SU-DHL-6 (cell line): ENCODE measurements around the gene TSPAN18.

Experiments used
- H2AFZ ChIP-seq: fragments of 200-600 bp; sonication (generic); 2 replicates; pipeline ENCODE4 v1.6.1; 2014; ENCODE audit warnings: low read depth, mild to moderate bottlenecking, moderate library complexity, mixed read lengths, antibody characterized with exemption, low read length; ENCODE audit not compliant: severe bottlenecking
- H3F3A ChIP-seq: fragments of 200-600 bp; shearing (Covaris generic); 2 replicates; pipeline ENCODE4 v1.6.0; 2016; ENCODE audit warnings: antibody characterized with exemption, mild to moderate bottlenecking; ENCODE audit not compliant: insufficient read depth
- H3K27ac ChIP-seq: fragments of 200-600 bp; sonication (generic); 2 replicates; pipeline ENCODE4 v1.5.1; 2016; ENCODE audit warnings: low read depth, mild to moderate bottlenecking, low read length, moderate library complexity, mixed read lengths
- H3K27me3 ChIP-seq: fragments of 200-600 bp; sonication (generic), shearing (Covaris generic); 2 replicates; pipeline ENCODE4 v1.6.0; 2014; ENCODE audit warnings: mild to moderate bottlenecking, low read length
- H3K36me3 ChIP-seq: fragments of 200-600 bp; sonication (generic); 2 replicates; pipeline ENCODE4 v1.6.1; 2014; ENCODE audit warnings: mild to moderate bottlenecking, low read length, mixed read lengths
- H3K4me2 ChIP-seq: fragments of 300-600, 200-600 bp; shearing (Covaris generic), sonication (generic); 2 replicates; pipeline ENCODE4 v1.6.0; 2014; ENCODE audit warnings: low read length, low read depth, mild to moderate bottlenecking; ENCODE audit not compliant: poor library complexity, severe bottlenecking
- H3K4me3 ChIP-seq: fragments of 200-600 bp; sonication (generic); 2 replicates; pipeline ENCODE4 v1.5.1; 2014; ENCODE audit warnings: antibody characterized with exemption, low read length, mild to moderate bottlenecking, mixed read lengths; ENCODE audit not compliant: insufficient read depth, poor library complexity, severe bottlenecking
- H3K79me2 ChIP-seq: fragments of 200-600 bp; sonication (generic); 2 replicates; pipeline ENCODE4 v1.6.1; 2014; ENCODE audit warnings: mild to moderate bottlenecking, low read length, moderate library complexity; ENCODE audit not compliant: insufficient read depth
- H3K9ac ChIP-seq: fragments of 200-600 bp; sonication (generic); 2 replicates; pipeline ENCODE4 v1.7.0; 2014; ENCODE audit warnings: mild to moderate bottlenecking, low read length
- H3K9me2 ChIP-seq: fragments of 200-600 bp; sonication (generic); replicated peaks from 2 replicates; pipeline ENCODE4 v1.6.1; 2014; ENCODE audit warnings: low read length; ENCODE audit not compliant: insufficient read depth
- H3K9me3 ChIP-seq: fragments of 200-600 bp; sonication (generic); 2 replicates; pipeline ENCODE4 v1.6.1; 2014; ENCODE audit warnings: low read length, mixed read lengths; ENCODE audit not compliant: insufficient read depth
- H4K20me1 ChIP-seq: fragments of 200-600 bp; sonication (generic); 2 replicates; pipeline ENCODE4 v1.6.1; 2014; ENCODE audit warnings: low read depth, mild to moderate bottlenecking, antibody characterized with exemption, low read length, moderate library complexity, mixed read lengths
- EZH2phosphoT487 ChIP-seq: fragments of 200-600 bp; sonication (generic), shearing (Covaris generic); conservative IDR thresholded peaks from 2 replicates; pipeline ENCODE4 v1.6.1; 2018; ENCODE audit warnings: mild to moderate bottlenecking, antibody characterized with exemption, low read length, moderate library complexity, mixed read lengths
- TF ChIP-seq, protein P1 (sequence below): fragments of 200-600 bp; sonication (generic); IDR thresholded peaks from one replicate; pipeline ENCODE4 v1.5.1; 2017; ENCODE audit warnings: antibody characterized with exemption, mild to moderate bottlenecking, low read length, moderate library complexity; ENCODE audit not compliant: insufficient read depth, poor library complexity, severe bottlenecking

The TSPAN18 gene

DNA sequence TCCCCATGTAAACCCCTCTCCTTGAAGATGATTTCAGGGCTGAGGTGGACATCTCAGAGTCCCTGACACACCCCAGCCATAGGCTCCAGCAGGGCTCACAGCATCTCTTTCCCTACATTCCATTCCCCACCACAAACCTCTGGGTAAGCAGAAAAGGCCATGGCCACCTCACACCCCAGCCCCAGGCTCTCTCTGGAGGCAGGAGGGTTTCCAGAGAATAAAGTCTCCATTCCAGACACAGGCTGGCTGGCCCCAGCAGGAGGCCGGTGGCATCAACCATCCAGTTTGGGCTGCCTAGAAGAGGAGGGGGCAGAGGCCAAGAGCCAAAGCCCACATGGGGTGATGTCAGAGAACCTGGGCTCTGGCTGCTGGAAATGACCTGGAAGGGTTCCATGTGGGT lies 162.5 kb downstream of the TSPAN18 start:
- TF ChIP-seq, protein P1, sequence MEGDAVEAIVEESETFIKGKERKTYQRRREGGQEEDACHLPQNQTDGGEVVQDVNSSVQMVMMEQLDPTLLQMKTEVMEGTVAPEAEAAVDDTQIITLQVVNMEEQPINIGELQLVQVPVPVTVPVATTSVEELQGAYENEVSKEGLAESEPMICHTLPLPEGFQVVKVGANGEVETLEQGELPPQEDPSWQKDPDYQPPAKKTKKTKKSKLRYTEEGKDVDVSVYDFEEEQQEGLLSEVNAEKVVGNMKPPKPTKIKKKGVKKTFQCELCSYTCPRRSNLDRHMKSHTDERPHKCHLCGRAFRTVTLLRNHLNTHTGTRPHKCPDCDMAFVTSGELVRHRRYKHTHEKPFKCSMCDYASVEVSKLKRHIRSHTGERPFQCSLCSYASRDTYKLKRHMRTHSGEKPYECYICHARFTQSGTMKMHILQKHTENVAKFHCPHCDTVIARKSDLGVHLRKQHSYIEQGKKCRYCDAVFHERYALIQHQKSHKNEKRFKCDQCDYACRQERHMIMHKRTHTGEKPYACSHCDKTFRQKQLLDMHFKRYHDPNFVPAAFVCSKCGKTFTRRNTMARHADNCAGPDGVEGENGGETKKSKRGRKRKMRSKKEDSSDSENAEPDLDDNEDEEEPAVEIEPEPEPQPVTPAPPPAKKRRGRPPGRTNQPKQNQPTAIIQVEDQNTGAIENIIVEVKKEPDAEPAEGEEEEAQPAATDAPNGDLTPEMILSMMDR = no peak
- no peak for TF ChIP-seq EZH2phosphoT487
- Histone ChIP-seq H2AFZ (no peak overlapping the region), H3K9me3 (no peaks in the 10 kb centered on the region), H3K4me3 (no peak overlapping the region), H4K20me1 (no peaks in the 10 kb centered on the region), H3K9ac (no peak overlapping the region), H3K4me2 (no peak overlapping the region), H3K27ac (no peak overlapping the region), H3K36me3 (no peaks in the 10 kb centered on the region), H3K27me3 (no peaks in the 10 kb centered on the region), H3K9me2 (no peaks in the 10 kb centered on the region), H3K79me2 (no peaks in the 10 kb centered on the region), H3F3A (no peaks in the 10 kb centered on the region)

DNA sequence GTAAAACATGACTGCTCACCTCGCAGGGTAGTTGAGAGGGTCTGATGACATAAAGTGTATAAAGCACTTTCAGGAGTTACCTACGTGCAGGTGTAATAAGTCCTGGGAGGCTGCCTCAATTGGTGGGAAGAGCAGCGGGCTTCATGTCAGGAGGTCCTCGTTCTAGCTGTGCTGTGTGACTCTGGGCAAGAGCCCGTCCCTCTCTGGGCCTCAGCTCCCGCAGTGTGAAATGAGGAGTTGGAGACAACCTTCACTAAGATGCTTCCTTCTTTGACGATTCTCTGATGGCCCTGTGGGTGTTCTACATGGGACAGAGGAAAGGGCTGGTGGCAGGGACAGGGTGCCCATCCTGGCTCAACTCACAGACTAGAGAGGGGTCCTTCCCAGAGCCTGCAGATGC lies 166.1 kb downstream of the TSPAN18 start:
- no peaks in the 10 kb centered on the region for H4K20me1 ChIP-seq
- no peak overlapping the region for H3K27ac ChIP-seq
- TF ChIP-seq, protein P1 = no peak
- TF ChIP-seq EZH2phosphoT487 = no peak
- H3K4me2 ChIP-seq = no peak overlapping the region
- no peaks in the 10 kb centered on the region for H3K36me3 ChIP-seq
- H3K9ac ChIP-seq = no peak overlapping the region
- H3K27me3 ChIP-seq = no peaks in the 10 kb centered on the region
- no peak overlapping the region for H2AFZ ChIP-seq
- no peaks in the 10 kb centered on the region for H3K9me3 ChIP-seq
- no peaks in the 10 kb centered on the region for H3K9me2 ChIP-seq
- no peaks in the 10 kb centered on the region for H3F3A ChIP-seq
- H3K79me2 ChIP-seq = no peaks in the 10 kb centered on the region
- no peak overlapping the region for H3K4me3 ChIP-seq

DNA sequence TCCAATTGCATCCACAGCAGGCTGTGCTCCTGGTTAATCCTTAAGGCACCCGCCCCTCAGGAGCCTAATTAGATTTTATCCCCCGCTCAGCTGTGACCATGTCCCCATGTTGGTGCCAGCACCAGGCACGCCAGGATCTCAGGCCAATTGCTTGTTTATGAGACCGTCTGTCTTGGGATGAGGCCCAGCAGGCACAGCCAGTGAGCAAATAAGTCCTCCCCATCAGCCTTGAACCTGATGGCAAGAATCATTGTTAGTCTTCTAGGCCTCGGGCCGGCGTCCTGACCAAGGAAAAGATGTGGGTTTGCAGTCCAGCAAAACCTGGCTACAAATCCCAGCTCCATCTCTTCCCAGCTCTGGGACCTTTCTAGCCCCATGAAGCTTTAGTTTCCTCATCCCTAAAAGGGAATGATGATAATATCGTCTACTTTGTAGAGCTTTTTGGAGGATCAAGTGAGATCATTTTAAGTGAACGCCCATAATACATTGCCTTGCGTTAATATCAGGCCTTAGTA lies 166.6 kb downstream of the TSPAN18 start:
- TF ChIP-seq EZH2phosphoT487 = no peak
- TF ChIP-seq, protein P1 = no peak
- Histone ChIP-seq H4K20me1 (no peaks in the 10 kb centered on the region), H3K4me2 (no peak overlapping the region), H3K9me3 (no peaks in the 10 kb centered on the region), H3K9ac (no peak overlapping the region), H2AFZ (no peak overlapping the region), H3K4me3 (no peak overlapping the region), H3K36me3 (no peaks in the 10 kb centered on the region), H3K27ac (no peak overlapping the region), H3F3A (no peaks in the 10 kb centered on the region), H3K79me2 (no peaks in the 10 kb centered on the region), H3K9me2 (no peaks in the 10 kb centered on the region), H3K27me3 (no peaks in the 10 kb centered on the region)
